Measurements from ENCODE around the gene HP. TPM values are rescaled to one million over a fixed set of nuclear protein-coding genes. Genes with fewer than 3 reads are reported as not detected.

The HP gene
- total RNA-seq, 1 donor from 2014 or later: not detected

DNA sequence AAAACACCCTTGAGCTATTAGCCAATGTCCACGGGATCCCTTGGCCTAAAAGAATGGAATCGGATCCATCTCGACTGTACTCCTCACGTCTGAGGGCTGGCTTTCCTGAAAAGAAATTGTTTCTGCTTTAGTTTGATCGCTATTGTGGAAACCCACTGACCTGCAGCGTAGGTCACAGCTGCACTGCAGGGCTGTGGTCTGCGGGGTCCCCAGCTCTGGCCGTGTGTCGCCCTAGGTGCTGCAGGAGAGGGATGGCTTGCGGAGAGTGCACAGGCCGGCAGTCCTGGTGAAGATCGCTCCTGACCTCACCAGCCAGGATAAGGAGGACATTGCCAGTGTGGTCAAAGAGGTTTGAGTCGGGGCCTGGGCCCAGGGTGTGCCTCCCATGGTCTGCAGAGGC, 32.2 kb upstream of the HP start:
- TF ChIP-seq, protein P1, sequence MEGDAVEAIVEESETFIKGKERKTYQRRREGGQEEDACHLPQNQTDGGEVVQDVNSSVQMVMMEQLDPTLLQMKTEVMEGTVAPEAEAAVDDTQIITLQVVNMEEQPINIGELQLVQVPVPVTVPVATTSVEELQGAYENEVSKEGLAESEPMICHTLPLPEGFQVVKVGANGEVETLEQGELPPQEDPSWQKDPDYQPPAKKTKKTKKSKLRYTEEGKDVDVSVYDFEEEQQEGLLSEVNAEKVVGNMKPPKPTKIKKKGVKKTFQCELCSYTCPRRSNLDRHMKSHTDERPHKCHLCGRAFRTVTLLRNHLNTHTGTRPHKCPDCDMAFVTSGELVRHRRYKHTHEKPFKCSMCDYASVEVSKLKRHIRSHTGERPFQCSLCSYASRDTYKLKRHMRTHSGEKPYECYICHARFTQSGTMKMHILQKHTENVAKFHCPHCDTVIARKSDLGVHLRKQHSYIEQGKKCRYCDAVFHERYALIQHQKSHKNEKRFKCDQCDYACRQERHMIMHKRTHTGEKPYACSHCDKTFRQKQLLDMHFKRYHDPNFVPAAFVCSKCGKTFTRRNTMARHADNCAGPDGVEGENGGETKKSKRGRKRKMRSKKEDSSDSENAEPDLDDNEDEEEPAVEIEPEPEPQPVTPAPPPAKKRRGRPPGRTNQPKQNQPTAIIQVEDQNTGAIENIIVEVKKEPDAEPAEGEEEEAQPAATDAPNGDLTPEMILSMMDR (conservative IDR thresholded peaks at IDR 0.05): no peak
- no peak for DNase-seq (ENCODE audit: low read depth, low spot score)
- no peak overlapping the region for H3K27ac Mint-ChIP-seq (ENCODE audit: unreplicated experiment)

DNA sequence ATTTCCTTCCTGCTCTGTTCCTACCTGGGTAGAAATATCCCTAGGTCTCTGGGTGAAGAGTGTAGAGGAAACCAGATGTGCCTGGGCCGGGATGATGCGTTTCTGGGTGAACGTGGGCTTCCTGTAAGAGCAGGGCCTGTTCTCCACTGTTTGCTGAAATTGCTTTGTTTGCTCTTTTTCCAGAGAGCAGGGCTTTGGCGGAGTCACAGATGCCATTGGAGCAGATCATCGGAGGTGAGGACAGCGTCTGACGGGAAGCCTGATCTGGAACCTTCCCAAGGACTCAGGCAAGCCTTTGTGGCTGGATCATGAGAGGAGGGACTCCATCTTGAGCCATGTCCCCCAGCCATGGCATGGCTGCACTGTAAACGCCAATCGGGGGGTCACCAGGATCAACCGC, 30.3 kb upstream of the HP start:
- H3K36me3 Mint-ChIP-seq (ENCODE audit: low read depth): peaks cover 7% of the 10 kb centered on the region
- H3K9me3 Mint-ChIP-seq: no peaks in the 10 kb centered on the region
- DNase-seq (ENCODE audit: low read depth, low spot score): no peak
- no peaks in the 10 kb centered on the region for H3K4me1 Mint-ChIP-seq
- TF ChIP-seq, protein P1 (conservative IDR thresholded peaks at IDR 0.05): no peak
- no peaks in the 10 kb centered on the region for H3K27me3 Mint-ChIP-seq (ENCODE audit: low read depth)
- no peak overlapping the region for H3K4me3 Mint-ChIP-seq
- H3K27ac Mint-ChIP-seq (ENCODE audit: unreplicated experiment): peak overlapping the region; percentile 44

More for the DNA sequence above, 32.2 kb upstream of the HP start:
- Mint-ChIP-seq H3K9me3 (no peaks in the 10 kb centered on the region), H3K27me3 (ENCODE audit: low read depth) (no peaks in the 10 kb centered on the region), H3K36me3 (ENCODE audit: low read depth) (peaks cover 7% of the 10 kb centered on the region), H3K4me3 (no peak overlapping the region), H3K4me1 (no peaks in the 10 kb centered on the region)

DNA sequence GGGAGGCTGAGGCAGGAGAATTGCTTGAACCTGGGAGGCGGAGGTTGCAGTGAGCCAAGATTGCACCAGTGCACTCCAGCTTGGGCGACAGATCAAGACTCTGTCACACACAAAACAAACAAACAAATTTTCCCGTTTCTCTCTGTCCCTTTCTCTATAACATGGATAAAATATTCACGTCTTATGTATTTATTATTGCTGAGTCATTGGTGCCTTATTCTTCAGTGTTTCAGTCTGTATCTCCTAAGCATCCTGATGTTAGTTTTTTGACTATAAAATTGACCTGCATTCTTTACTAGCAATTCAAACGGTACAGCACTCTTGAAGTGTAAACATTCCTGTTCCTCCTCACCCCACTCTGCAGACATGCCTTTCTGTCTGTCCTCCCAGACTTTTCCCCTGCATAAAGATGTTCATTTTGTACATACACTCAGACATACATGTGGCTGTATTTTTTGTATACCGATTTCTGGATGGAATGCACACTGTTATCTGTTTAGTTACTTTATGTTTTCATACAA, 29.4 kb upstream of the HP start:
- H3K27ac Mint-ChIP-seq (ENCODE audit: unreplicated experiment): no peak overlapping the region
- no peak for DNase-seq (ENCODE audit: low read depth, low spot score)
- H3K4me3 Mint-ChIP-seq: no peak overlapping the region
- TF ChIP-seq, protein P1 (conservative IDR thresholded peaks at IDR 0.05): no peak
- no peaks in the 10 kb centered on the region for H3K4me1 Mint-ChIP-seq
- no peaks in the 10 kb centered on the region for H3K9me3 Mint-ChIP-seq
- H3K36me3 Mint-ChIP-seq (ENCODE audit: low read depth): peaks cover 4% of the 10 kb centered on the region
- no peaks in the 10 kb centered on the region for H3K27me3 Mint-ChIP-seq (ENCODE audit: low read depth)

DNA sequence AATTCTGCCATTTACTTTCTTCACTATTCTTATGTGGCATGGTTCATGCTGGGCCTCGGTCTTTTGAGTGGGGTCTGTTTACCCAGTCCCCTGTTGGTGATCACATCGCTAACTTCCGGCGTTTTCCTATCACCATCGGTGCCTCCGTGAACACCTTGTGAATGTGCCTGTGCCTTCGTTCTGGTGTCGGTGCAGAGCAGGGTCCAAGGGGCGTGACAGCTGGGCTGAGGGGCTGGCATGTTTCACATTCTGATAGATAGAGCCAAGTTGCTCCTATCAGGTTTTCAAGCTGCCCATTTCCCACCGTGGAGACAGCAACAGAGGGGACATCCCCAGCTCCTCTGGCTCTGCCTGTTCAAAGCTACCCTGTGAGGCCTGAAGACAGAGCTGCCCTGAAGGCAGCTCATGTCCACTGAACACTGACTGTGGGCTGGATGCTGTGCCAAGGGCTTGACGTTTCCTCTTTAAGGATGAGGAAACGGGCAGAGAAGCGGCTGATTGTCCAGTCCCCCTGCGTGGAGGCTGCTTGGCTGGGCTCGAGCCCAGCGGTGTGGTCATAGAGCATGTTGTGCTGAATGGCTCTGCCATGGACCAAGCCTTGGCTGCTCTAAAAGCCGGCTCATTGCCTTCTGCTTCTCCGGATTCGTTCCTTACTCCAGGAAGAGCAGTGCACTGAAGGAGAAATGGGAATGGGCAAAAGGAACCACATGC, 28.7 kb upstream of the HP start:
- Mint-ChIP-seq H3K4me1 (no peaks in the 10 kb centered on the region), H3K9me3 (no peaks in the 10 kb centered on the region), H3K27me3 (ENCODE audit: low read depth) (no peaks in the 10 kb centered on the region), H3K36me3 (ENCODE audit: low read depth) (peaks cover 4% of the 10 kb centered on the region), H3K4me3 (no peak overlapping the region), H3K27ac (ENCODE audit: unreplicated experiment) (no peak overlapping the region)
- TF ChIP-seq, protein P1 (conservative IDR thresholded peaks at IDR 0.05): no peak
- no peak for DNase-seq (ENCODE audit: low read depth, low spot score)

DNA sequence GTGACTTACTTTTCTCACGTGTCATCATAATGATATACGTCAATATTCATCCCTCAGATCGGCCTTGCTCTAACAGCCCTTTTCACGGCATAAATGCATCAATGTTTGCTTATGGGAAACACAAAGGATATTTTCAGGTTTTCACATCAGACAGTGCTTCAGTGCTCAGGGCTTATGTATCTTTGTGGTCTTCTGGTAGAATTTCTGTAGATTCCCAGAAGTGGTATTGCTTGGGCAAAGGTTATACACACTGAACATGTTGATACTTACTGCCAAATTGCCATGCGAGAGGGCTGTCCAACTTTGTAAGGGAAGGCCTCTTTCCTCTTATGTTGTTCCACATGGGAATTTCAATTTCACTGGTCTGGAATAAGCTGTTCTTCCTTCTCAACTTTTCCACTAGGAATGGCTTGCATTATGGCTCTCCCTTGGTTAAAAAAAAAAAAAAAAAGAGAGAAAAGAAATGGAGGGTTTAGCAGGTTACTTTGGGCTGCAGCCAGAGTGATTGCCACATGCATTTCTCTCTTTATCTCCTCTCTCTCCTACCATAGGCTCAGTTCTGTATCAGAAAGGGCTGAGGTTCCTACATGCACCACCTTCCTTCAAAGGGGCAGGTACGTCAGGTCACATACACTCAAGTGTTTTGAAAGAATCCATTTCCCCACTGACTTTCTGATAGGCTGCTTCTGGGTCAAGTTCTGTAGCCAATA, 26.5 kb upstream of the HP start:
- no peaks in the 10 kb centered on the region for H3K9me3 Mint-ChIP-seq
- no peak overlapping the region for H3K4me3 Mint-ChIP-seq
- peaks cover 4% of the 10 kb centered on the region for H3K36me3 Mint-ChIP-seq (ENCODE audit: low read depth)
- no peaks in the 10 kb centered on the region for H3K27me3 Mint-ChIP-seq (ENCODE audit: low read depth)
- TF ChIP-seq, protein P1 (conservative IDR thresholded peaks at IDR 0.05): no peak
- DNase-seq (ENCODE audit: low read depth, low spot score): no peak
- H3K27ac Mint-ChIP-seq (ENCODE audit: unreplicated experiment): no peak overlapping the region
- H3K4me1 Mint-ChIP-seq: peaks cover 5% of the 10 kb centered on the region

Measured in neural crest cell (in vitro differentiated cells).